NCI-H1417 (cell line): Measurements from ENCODE around the gene MLLT3.
A peak's percentile ranks its signal among the peaks of the same experiment; 100 is the strongest.

Experiments
- DNase-seq, 3 experiments: peaks; one replicate each; lab custom pipeline; 2025; lab: John Stamatoyannopoulos, UW

Gene MLLT3

DNA sequence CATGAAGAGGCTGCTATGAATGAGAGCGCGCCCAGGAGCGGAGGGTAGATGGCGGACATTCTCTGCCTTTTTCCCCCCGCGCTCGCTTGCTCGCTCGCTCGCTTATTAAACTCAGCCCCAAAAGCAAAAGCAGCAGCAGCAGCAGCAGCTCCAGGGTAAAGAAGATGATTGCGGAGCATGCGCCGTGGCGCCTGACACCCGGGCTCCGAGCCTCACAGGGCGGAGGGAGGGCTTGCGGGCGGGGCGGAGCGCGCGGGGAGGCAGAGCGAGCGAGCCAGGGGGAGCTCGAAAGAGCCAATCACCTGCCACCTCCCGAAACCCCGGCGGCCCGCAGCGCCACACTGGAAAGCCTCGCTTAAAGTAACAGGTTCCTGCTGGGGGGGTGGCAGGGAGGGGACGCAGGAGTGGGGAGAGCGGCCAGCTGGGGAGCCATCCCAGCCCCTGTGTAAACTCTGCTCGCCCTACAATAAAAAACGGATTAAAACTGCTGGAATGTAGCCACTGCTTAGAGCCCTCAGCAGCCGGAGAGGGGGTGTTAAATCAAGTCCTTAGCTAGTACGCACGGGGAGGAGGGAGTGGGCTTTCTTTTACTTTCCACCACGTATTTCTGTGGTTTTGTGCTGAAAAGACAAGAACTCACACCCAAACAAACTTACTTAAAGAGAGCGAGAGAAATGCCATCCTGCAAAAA is at the start of gene MLLT3:
Gene MLLT3 (minus strand): TSS at position 170 of the 691 bp plus-strand sequence.
- peak; percentile 88 to 93 (median 91) for DNase-seq

DNA sequence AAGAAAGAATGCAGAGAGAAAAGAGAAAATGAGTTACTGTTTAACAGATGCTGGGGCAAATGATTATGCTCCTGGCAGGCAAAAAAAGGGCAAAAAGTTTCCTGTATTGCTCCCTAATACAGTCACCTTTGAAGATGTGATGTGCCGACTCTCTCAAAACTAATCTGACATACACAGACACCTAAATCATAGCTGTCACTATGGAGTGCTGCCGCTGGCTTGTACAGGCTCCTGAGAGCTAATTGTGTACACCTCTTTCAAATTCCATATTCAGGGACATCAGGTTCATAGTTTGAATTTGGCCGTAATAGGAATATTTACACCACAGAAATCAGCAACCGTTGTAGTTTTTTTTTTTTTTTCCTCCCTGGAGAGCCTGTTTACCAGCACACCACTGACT is 49.3 kb upstream of the MLLT3 start:
- no peak for DNase-seq

DNA sequence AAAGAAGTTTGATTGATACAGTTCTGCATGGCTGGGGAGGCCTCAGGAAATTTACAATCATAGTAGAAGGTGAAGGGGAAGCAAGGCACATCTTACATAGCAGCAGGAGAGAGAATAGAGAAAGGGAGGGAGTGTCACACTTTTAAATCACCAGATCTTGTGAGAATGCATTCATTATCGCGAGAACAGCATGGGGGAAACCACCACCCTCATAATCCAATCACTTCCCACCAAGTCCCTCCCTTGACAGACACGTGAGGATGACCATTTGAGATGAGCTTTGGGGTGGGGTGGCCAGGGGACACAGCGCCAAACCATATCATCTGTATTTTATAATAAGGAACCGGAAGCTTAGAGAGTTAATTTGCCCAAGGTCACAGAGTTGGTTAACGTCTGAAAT is 48.1 kb upstream of the MLLT3 start:
- no peak for DNase-seq

DNA sequence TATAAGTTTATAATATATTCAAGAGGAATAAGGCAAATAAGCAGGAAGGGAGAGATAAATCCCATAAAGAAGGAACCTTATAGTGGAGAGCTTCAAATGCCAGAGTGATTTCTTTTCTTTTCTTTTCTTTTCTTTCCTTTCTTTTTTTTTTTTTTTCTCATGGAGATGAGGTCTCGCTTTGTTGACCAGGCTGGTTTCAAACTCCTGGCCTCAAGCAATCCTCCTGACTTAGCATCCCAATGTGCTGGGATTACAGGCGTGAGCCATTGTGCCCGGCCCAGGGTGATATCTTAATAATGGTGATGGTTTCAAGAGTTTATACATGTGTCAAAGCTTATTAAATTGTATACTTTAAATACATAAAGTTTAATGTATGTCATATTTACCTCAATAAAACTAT is 42.2 kb upstream of the MLLT3 start:
- no peak for DNase-seq

DNA sequence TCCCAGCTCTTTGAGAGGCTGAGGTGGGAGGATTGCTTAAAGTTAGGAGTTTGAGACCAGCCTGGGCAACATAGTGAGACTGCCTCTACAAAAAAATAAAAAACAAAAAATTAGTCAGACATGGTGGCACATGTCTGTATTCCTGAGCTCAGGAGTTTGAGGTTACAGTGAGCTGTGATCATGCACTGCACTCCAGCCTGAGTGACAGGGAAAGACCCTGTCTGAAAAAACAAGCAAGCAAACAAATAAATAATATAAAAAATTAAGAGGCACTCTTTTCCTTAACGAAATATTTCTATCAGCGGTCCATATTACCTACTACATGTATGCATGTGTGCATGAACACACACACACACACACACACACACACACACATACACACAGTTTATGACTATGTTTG is 40.8 kb upstream of the MLLT3 start:
- no peak for DNase-seq

DNA sequence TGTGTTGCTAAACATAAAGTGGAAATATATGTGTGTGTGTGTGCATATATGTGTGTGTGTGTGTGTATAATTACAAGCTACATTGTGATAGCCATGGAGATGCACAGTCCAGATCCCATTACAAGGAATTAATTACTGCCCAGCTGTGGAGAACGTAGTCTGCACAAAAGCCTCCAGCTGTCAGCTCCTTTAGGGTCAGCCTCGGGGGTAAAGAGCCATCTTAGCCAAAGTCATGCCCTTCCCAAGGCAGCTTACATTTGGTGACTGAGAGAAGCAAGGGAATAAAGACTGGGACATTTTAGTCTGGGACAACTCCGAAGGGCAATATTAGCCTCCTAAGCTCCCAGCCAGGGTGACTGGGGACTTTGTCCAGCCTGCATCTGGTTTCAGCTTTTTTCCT is 39.9 kb upstream of the MLLT3 start:
- peak in 2 of 3 experiments; percentile 36 to 66 for DNase-seq

DNA sequence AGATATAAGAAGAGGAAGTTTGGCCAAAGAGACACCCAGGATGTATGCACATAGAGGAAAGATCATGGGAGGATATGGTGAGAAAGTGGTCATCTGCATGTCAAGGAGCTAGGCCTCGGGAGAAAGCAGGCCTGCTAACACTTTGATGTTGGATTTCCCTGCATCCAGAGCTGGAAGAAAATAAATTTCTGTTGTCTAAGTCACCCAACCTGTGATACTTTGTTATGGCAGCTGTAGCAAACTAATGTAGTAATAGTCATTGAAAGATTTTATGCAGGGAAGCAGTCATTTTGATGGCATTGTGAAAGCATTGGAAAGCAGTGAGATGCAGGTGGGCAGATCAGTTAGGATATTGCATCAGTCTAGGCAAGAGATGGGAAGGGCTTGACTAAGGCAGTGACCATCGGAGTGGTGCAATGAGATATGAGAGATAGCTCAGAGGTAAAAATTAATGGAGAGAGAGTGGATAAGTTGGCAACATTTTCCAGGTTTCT is 37.2 kb upstream of the MLLT3 start:
- no peak for DNase-seq

DNA sequence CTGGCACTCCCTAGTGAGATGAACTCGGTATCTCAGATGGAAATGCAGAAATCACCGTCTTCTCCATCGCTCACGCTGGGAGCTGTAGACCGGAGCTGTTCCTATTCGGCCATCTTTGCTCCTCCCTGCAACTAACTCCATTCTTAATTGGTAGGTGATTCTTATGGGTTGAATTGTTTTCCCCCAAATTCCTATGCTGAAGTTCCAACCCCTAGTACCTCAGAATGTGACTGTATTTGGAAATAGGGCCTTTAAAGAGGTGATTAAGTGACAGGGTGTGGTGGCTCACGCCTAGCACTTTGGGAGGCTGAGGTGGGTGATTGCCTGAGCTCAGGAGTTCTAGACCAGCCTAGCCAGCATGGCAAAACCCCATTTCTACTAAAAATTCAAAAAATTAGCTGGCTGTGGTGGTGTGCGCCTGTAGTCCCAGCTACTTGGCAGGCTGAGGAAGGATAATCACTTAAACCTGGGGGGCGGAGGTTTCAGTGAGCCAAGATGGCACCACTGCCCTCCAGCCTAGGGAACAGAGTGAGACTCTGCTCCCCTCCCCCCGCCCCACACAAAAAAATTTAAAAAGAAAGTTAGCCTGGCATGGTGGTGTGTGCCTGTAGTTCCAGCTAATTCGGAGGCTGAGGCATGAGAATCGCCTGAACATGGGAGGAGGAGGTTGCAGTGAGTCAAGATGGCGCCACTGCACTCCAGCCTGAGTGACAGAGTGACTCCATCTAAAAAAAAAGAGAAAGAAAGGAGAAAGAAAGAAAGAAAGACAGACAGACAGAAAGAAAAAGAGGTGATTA is 36.6 kb upstream of the MLLT3 start:
- peak in 2 of 3 experiments; percentile 28 to 51 for DNase-seq

DNA sequence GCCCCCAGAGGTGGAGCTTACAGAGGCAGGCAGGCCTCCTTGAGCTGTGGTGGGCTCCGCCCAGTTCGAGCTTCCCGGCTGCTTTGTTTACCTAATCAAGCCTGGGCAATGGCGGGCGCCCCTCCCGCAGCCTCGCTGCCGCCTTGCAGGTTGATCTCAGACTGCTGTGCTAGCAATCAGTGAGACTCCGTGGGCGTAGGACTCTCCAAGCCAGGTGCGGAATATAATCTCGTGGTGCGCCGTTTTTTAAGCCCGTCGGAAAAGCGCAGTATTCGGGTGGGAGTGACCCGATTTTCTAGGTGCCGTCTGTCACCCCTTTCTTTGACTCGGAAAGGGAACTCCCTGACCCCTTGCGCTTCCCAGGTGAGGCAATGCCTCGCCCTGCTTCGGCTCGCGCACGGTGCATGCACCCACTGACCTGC is 36.0 kb upstream of the MLLT3 start:
- peak in 2 of 3 experiments; percentile 28 to 51 for DNase-seq

DNA sequence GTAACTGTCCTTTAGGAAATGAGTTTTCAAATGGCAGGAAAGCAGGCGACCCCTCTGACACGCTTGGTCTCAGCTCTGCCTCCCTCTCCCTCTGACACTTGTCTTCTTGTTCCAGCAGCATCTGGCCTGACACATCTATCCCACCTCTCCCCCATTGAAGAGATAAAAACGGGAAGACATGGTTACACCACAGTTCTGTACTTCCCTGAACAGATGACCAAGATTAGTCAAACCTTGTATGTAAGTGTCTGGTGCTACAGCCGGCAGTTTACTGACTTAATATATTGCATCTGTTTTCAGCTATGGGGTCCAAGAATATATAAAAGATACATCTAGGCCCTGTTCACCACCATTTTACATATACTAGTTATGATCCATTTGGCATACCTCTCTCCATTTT is 29.6 kb upstream of the MLLT3 start:
- no peak for DNase-seq

DNA sequence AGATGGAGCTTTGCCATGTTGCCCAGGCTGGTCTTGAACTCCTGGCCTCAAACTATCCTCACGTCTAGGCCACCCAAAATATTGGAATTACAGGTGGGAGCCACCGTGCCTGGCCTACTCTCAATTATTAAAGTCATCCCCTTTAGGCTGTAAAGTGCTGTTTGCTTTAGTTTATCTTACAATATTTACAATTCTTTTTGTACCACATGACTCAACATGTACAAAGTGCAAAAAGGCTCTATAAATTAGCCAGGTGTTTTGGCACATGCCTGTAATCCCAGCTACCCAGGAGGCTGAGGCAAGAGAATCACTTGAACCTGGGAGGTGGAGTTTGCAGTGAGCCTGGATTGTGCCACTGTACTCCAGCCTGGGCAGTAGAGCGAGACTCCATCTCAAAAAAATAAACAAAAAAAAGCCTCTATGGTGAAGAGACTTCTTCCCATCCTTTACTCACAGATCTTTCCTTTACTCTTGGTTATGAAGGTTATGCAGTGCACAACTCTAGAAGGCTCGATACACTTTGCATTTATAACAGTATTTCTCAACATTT is 28.5 kb upstream of the MLLT3 start:
- peak in 1 of 3 experiments; percentile 4 for DNase-seq

DNA sequence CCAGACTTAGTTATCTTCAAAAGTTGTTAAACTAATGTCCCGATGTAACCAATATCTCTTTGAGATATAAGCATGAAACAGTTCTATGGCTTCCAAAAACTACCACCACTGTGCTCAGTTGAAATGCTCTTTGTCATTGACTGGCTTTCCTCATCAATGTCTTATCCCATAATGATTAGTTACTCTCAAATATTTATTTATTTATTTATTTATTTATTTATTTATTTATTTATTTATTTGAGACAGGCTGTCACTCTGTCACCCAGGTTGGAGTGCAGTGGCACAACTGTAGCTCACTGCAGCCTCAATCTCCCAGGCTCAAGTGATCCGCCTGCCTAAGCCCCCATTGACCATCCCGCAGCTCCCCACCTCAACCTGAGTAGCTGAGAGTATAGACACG is 28.0 kb upstream of the MLLT3 start:
- no peak for DNase-seq

DNA sequence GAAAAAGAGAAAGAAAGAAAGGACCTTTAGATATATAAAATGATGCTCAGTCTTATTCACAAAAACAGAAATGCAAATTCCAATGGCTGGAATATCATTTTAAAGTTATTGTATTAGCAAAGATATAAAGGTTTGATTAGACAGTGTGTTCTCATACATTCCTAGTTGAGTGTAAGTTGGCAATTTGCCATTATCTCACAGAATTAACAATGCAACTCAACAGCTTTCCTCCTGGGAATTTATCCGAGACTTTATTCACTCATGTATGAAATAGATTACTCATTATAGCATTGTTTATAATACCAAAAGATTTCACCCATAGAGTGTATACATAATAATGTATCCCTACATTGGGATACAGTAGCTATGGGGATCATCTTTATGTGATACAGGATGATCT is 27.1 kb upstream of the MLLT3 start:
- peak in 1 of 3 experiments; percentile 13 for DNase-seq

DNA sequence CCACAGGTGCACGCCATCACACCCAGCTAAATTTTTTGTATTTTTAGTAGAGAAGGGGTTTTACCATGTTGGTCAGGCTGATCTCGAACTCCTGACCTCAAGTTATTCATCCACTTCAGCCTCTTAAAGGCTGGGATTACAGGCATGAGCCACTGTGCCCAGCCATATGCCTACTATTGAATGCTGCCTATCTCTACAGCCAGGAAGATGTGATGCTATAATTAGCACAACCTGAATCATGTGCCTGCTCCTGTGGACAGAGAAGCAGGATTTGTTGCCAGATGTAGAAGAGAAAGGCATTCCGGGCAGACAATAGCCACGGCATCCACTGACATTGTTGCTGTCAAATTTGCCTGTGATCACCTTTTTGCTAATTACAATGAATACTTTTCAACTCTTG is 24.4 kb upstream of the MLLT3 start:
- DNase-seq = no peak

DNA sequence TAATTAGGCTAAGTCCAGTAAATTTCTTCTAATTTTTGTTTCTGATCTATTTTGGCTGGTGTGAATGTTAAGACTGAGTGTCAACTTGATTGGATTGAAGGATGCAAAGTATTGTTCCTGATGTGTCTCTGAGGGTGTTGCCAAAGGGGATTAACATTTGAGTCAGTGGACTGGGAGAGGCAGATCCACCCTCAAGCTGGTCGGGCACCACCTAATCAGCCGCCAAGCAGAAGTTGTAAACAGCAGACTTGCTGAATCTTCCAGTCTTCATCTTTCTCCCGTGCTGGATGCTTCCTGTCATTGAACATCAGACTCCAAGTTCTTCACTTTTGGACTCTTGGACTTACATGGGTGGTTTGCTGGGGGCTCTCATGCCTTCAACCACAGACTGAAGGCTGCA is 21.4 kb upstream of the MLLT3 start:
- no peak for DNase-seq

DNA sequence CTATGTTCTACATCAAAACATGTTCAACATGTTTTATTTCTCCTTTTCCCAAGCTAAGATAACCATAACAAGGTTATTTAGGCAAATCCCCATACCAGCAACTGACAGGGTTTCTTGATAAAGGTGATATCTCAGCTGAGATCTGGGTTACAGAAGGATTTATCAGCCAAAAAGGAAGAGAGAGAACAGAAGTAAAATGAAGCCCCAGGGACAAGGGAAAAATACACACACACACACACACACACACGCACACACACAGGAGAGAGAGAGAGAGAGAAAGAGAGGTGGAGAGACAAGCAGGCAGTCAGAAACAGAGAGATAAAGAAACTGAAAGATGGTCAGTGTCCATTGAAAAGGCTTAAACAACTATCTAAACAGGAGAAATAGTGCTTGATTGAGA is 19.7 kb upstream of the MLLT3 start:
- no peak for DNase-seq

DNA sequence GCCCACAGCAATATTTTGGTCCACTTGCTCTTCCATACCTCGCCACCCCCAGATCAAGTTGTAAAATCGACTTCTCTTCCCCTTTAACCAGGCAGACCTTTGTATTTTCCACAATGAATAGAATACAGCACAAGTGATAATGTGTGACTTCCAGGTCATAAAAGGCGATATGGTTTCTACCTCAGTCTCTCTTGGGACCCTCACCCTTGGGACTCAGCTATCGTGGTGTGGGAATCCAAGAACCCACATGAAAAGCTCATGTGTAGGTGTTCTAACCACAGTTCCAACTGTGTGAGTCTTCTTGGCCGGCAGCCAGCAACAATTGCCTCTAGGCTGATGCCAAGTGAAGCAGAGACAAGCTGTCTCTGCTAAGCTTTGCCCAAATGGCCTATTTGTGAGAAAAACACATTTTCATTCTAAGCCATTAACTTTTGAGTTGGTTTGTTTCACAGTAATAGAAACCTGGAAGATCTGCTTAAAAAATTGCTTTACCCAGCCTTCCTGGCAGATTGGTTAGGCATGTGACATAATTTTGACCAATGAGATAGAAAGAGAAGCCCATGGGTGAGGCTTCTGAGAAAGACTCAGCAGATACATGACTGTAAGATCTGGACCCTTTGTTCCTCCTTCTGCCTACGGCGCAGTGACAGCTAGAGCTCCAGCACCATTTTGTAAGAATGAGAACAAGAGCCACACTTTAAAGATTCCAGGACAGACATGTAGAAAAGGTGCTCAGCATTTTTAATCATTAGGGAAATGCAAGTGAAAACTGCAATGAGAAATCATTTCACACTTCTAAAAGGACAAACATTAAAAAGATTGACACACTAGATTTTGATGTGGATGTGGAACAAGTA is 18.3 kb upstream of the MLLT3 start:
- peak; percentile 22 to 73 (median 57) for DNase-seq

DNA sequence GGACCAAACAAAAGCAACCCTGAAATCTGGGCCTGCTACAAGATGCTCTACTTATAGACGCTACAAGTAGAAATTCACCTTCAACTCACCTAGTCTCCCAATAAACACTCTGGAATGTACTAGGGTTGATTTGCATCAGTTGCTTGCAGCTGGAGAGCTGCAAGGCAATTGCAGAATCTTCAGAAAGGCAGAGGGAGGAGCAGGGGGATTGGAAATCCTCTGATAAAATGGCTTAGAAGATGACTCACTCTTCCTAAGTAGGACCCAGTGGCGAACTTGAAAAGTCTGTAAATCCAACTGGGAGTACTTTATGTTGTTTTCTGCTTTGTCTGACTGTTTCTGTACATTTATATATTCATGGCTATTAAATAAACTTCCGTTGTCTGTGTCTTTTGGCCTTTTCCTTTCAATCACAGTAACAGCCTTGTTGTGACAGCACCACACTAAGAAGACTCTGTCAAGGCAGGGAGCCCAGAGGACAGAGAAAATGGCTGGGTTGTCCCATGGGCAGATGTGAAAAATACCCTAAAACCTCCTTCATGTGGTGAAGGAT is 14.7 kb upstream of the MLLT3 start:
- no peak for DNase-seq

DNA sequence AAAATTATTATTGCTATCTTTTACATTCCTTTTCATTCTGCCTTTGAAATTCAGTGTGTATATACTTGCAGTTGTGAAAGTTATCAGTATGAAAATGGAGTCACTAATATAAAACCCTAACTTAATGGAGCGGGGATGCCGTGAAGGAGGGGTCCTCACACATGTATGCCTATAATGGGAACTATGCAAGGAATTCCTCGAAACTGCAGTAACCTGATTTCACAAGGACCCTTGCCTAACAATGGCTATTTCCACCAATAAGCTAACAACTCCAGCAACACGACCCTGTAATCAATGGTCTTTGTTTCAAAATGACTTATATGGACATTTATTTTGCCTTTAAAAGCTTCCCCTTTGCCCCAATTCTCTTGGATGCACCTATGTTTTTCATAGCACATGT is 12.6 kb upstream of the MLLT3 start:
- DNase-seq = no peak

DNA sequence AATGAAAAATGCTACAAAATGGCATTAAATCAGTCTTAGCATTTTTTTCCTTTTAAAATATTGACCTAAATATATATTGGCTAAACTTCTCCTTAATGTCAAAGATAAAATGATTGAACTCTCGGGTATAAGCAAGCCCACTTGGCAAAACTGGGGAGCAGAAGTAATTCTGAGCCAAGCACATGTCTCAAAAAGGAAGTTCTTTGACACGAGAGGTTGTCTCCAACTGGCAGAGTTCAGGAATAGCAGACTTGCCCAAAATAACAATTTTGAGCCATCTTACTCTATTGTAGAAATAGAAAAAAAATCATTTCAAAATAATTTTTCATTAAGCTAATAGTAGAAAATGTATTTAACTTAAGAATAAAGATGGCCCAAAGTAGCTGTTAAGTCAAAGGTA is 10.4 kb upstream of the MLLT3 start:
- no peak for DNase-seq

DNA sequence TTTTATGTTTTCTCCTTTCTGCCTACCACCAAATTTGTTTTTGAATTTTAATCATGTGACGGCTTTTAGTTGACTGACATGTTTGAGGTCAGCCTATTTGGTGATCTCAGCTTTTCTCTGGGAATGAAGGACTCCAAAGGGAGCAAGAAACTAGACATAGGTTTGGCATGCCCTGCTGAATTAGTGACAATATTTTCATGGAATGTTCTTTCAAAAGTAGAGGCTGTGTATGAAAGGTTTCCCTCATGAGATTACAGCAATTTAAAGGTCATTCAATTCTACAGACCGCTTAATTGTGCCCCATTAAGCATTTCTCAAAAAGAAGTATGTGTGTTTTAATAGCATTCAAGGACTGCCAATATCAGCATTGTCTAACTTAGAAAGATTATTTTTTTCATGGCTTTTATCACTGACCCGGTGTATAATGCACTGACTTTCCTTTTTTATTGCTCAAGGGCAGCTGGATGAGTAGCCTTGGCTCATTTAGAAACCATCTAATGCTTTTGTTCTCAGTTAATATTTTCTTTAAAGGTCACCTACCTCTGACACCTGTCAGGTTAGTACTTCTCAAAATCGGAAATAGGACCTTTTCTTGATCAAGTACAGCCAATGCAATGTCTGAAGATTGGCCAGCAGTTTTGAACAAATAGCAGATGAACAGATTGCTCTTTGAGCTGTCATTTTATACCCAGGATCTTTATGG is 8.1 kb upstream of the MLLT3 start:
- DNase-seq = peak in 1 of 3 experiments; percentile 5
